Stimulated activated naive CD8-positive, alpha-beta T cell treated with anti-CD3 and anti-CD28 coated beads, Interleukin-15, Interleukin-2, amounts not matched to agents 100 U/mL and 50 U/mL, for 24 hours (primary cell): ENCODE results near the gene OR8G1.
A peak's percentile ranks its signal among the peaks of the same experiment; 100 is the strongest.
"Not testable (repeated sequence)": the region's sequence is repeated elsewhere in the genome, so short reads cannot be mapped to it uniquely, and the experiment has no call there.

ENCODE experiments used
- ATAC-seq: fragments of 150-1000 bp; cut with Tn5 transposase; one replicate; pipeline ENCODE4 v1.10.0; 2021
- DNase-seq: peaks from one replicate; pipeline ENCODE4 v3.0.0; 2021

The OR8G1 gene

GRCh38 chr11:124238512-124238911 lies 2.4 kb upstream of the OR8G1 start:
- ATAC-seq (no peak), DNase-seq (no peak)

DNA sequence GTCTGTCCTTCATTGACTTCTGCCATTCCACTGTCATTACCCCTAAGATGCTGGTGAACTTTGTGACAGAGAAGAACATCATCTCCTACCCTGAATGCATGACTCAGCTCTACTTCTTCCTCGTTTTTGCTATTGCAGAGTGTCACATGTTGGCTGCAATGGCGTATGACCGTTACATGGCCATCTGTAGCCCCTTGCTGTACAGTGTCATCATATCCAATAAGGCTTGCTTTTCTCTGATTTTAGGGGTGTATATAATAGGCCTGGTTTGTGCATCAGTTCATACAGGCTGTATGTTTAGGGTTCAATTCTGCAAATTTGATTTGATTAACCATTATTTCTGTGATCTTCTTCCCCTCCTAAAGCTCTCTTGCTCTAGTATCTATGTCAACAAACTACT lies 9.0 kb downstream of the OR8G1 start:
- ATAC-seq, result not testable (repeated sequence)

GRCh38 chr11:124256076-124256475 lies 15.2 kb downstream of the OR8G1 start, which contains the start of gene OR8G5:
TSS of gene OR8G5 (plus strand) at chr11:124256376. CDS start at chr11:124264932, 8,556 bp downstream.
- DNase-seq (no peak), ATAC-seq (no peak)

More for the DNA sequence above, 9.0 kb downstream of the OR8G1 start:
- DNase-seq, result not testable (repeated sequence)

- DNase-seq, ATAC-seq: not testable (repeated sequence)
These were observed 24.1 kb downstream of the OR8G1 start for GRCh38 chr11:124265041-124265440.

DNA sequence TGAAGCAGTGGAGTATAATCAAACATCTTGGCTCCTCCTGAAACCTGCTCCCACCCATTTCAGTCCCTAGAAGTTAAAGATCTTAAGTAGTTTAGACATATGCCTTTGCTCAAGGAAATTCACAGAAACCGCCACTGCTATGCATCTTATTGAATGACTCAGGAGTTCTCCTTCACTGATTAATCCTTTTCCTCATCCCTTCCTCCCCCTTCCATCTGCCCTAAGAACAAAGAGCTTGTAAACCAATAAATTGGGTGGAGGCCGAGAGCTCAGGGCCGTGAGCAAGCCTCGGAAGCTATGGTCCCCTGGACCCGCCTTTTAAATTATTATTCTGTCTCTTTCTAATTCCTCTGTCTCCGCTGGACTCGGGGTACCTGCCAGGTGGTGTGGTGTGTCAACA lies 30.0 kb downstream of the OR8G1 start:
- ATAC-seq, result not testable (repeated sequence)

DNA sequence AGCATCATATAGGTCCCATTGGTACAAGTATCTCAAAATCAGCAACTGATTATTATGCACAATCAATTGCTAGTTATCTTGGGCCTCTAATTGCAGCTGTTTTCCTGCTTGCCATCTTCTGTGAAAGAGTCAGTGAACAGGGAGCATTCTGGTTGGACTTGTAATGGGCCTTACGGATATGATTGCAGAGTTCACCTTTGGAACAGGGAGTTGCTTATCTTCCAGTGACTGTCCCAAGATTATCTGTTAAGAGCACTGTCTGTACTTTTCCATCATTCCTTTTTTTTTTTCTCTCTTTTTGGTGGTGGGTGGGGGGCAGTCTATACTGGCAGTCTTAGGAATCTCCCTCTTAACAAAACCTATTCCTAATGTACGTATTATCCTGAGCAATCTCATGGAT lies 33.1 kb downstream of the OR8G1 start:
- DNase-seq (no peak), ATAC-seq (no peak)

More for the DNA sequence above, 30.0 kb downstream of the OR8G1 start:
- not testable (repeated sequence) for DNase-seq

DNA sequence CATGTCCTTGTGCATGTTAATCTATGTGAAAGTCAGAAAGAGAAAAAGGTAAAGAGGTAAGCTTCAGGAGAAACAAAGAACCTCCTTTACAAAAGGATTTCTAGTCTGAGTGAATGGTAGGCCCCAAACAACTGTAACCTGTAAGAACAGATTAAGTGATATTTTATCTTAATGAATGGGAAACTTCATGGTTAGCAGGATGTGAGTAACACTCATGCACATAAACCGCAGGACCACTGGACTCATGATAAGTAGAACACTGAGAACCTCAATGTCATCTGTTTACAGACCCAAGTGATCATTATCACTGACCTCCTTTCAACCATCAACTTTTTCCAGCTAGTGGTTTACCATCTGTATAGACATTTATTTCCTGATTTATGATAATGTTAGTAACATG lies 35.2 kb downstream of the OR8G1 start:
- ATAC-seq (peak; percentile 75), DNase-seq (no peak)

GRCh38 chr11:124277207-124277606 lies 36.3 kb downstream of the OR8G1 start:
- ATAC-seq, result no peak
- DNase-seq, result no peak

GRCh38 chr11:124277804-124278203 lies 36.9 kb downstream of the OR8G1 start:
- no peak for ATAC-seq
- DNase-seq, result no peak

GRCh38 chr11:124278261-124278660 lies 37.4 kb downstream of the OR8G1 start:
- DNase-seq (no peak), ATAC-seq (no peak)

DNA sequence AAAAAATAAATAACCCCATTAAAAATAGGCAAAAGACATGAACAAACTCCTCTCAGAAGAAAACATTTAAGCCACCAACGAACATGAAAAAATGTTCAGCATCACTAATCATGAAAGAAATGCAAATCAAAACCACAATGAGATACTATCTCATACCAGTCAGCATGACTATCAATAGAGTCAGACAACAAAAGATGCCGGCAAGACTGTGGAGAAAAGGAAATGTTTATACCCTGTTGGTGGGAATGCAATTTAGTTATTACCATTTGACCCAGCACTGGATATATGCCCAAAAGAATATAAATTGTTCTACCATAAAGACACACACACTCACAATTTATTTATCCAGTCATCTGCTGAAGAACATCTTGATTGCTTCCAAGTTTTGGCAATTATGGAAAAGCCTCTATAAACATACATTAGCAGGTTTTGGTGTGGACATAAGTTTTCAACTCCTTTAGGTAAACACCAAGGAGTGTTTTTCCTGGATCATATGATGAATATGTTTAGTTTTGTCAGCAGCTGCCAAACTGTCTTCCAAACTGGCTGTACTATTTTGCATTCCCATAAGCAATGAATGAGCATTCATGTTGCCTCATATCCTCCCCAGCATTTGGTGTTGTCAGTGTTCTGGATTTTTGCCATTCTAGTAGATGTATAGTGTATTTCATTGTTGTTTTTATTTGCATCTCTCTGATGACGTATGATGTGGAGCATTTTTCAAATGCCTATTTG lies 44.9 kb downstream of the OR8G1 start:
- ATAC-seq (no peak), DNase-seq (no peak)

DNA sequence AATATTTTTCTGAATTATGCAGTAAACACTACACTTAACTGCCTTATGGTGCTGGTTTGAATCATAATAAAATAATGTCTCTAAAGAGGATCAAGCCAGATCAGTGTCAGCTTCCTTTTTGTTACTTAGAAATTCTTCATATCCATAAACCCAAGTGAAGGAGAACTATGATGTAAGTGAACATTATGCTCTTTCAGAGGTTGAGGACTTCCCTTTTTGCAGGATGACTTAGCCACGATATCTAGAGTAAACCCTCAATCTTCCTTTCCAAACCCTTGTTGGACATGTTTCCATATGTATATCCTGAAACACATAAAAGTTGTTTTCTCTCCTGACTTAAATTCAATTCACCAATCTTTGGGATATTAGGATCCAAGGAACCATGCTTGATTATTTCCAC lies 53.8 kb downstream of the OR8G1 start:
- no peak for ATAC-seq
- DNase-seq, result no peak

DNA sequence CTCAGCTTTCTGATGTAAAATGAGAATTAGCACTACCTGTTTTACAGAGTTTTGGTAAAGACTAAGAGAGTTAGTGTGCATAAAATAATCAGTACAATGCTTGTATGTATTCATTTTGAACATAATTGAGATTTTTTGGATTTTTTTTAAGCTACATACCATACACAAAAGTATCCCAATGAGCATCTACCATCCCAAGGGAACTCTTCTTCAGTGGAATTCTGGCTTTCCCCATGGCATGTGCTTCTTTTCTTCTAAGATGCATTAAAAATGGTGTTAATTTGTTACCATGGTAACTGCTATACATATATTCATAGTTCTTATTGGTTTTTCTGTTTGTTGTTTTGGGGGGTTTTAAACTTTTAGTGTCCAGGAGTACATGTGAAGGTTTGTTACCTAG lies 55.1 kb downstream of the OR8G1 start:
- DNase-seq, result no peak

GRCh38 chr11:124297921-124298320 lies 57.0 kb downstream of the OR8G1 start:
- no peak for DNase-seq
- ATAC-seq, result no peak

More for the DNA sequence above, 55.1 kb downstream of the OR8G1 start:
- no peak for ATAC-seq

GRCh38 chr11:124301548-124301947 lies 60.7 kb downstream of the OR8G1 start:
- no peak for ATAC-seq
- no peak for DNase-seq

DNA sequence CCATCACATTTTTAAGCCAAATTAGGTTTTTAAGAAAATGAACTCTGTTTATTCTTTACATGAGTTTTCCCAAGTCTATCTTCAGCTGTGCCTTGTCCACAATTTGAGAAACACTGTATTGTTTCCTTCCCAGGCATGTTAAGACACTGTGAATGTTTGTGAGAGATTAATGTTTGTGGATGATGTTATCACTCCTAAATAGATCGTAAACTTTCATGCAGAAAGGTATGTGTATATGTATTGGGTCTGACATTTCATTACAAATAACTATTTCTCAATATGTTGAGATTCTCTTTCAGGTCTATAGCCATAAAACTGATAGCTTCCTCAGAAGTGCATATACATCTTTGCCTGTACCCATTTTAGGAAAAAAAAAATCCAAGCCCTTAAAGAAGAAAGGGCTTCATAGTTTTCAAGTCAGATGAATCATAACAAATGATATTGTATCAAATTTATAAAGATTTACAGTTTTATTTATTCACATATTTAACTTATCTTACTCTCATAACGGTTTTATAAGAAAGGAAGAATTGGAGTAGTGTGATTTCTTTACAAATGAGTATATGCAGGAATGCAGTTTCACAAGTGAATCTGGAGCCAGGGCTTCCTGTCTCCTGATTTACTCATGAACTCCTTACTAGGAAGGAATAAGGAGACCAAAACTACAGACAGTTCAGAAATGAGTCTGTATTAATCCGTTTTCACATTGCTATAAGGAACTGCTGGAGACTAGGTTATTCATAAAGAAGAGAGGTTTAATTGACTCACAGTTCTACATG lies 61.6 kb downstream of the OR8G1 start:
- DNase-seq (no peak), ATAC-seq (no peak)
